Erythroblast (primary cell): ENCODE measurements around the gene PRRG4.

Experiments
- GATA1 ChIP-seq: IDR thresholded peaks from 2 replicates; pipeline ENCODE4 v1.6.1; 2011; ENCODE audit warnings: low read depth, mild to moderate bottlenecking, control low read depth, low read length, moderate library complexity
- POLR2A ChIP-seq: IDR thresholded peaks from 2 replicates; pipeline ENCODE4 v1.6.1; 2011; ENCODE audit warnings: mild to moderate bottlenecking, low read length

GRCh38 chr11:32886180-32886579 lies 56.5 kb downstream of the PRRG4 start:
- TF ChIP-seq POLR2A (no peak), GATA1 (no peak)
